HG02884 (cell line): ENCODE data around the gene TSTD1.
"Not testable (repeated sequence)": the region's sequence is repeated elsewhere in the genome, so short reads cannot be mapped to it uniquely, and the experiment has no call there.

ENCODE experiments used
- ATAC-seq: cut with Tn5 transposase; IDR thresholded peaks from one replicate; pipeline ENCODE4 v1.9.1; 2021; ENCODE audit warnings: mild to moderate bottlenecking, moderate library complexity; ENCODE audit not compliant: unreplicated experiment

TSTD1 gene

GRCh38 chr1:161039154-161039545 is 386 bp upstream of the TSTD1 start:
- no peak for ATAC-seq

- no peak for ATAC-seq
Measured at GRCh38 chr1:161037661-161038522, 872 bp downstream of the TSTD1 start.

- no peak for ATAC-seq
Measured at GRCh38 chr1:161033751-161034150, 5.0 kb downstream of the TSTD1 start.

- ATAC-seq = no peak
Measured at GRCh38 chr1:161032409-161032808, 6.4 kb downstream of the TSTD1 start.

- ATAC-seq = no peak
Measured at GRCh38 chr1:161031874-161032273, 6.9 kb downstream of the TSTD1 start.

- not testable (repeated sequence) for ATAC-seq
Measured at GRCh38 chr1:161029466-161029865, 9.3 kb downstream of the TSTD1 start.

GRCh38 chr1:161026954-161027353 is 11.8 kb downstream of the TSTD1 start:
- ATAC-seq = not testable (repeated sequence)

- not testable (repeated sequence) for ATAC-seq
Measured at GRCh38 chr1:161022432-161022831, 16.3 kb downstream of the TSTD1 start.

GRCh38 chr1:161021970-161022353 is 16.8 kb downstream of the TSTD1 start:
- no peak for ATAC-seq

GRCh38 chr1:161021165-161021969 is 17.4 kb downstream of the TSTD1 start:
- peak; percentile 74 for ATAC-seq

- peak; percentile 24 for ATAC-seq
Measured at GRCh38 chr1:161020509-161021164, 18.1 kb downstream of the TSTD1 start, which contains the start of gene F11R. Gene F11R, minus strand, starts transcription at chr1:161021152. Its CDS starts 79 bp downstream, at chr1:161021073.

GRCh38 chr1:161019751-161020495 is 18.8 kb downstream of the TSTD1 start:
- no peak for ATAC-seq

GRCh38 chr1:161019111-161019660 is 19.6 kb downstream of the TSTD1 start:
- ATAC-seq = not testable (repeated sequence)

- no peak for ATAC-seq
Measured at GRCh38 chr1:161018631-161018930, 20.2 kb downstream of the TSTD1 start.

GRCh38 chr1:161017756-161018630 is 20.8 kb downstream of the TSTD1 start:
- no peak for ATAC-seq

- ATAC-seq = not testable (repeated sequence)
Measured at GRCh38 chr1:161017181-161017580, 21.6 kb downstream of the TSTD1 start.

- ATAC-seq = not testable (repeated sequence)
Measured at GRCh38 chr1:161016683-161017082, 22.1 kb downstream of the TSTD1 start.

- ATAC-seq = peak; percentile 85
Measured at GRCh38 chr1:161013488-161014230, 25.1 kb downstream of the TSTD1 start.

GRCh38 chr1:161013131-161013487 is 25.7 kb downstream of the TSTD1 start:
- peak; percentile 8 for ATAC-seq
